K562 (cell line): ENCODE measurements around the gene ALDH3B2. TPM values are rescaled to one million over a fixed set of nuclear protein-coding genes. Genes with fewer than 3 reads are reported as not detected.

Source experiments
- ATAC-seq: fragments of 200-7000 bp; cut with Tn5 transposase; 3 replicates; pipeline ENCODE4 v1.9.1; 2020; ENCODE audit warnings: moderate library complexity
- BruUV-seq: library from RNA; stranded (reverse); fragments of 400-500 nt; replicated peaks from 2 replicates; lab custom pipeline; 2021; lab: Mats Ljungman, UMichigan
- CTCF ChIA-PET: fragments of 300-600 bp; formaldehyde crosslinking; extraction: SDS; loops from one replicate; lab custom pipeline; 2021; ENCODE audit warnings: low intra/inter-chr PET ratio; lab: Yijun Ruan, JAX
- POLR2A ChIA-PET: fragments of 300-600, 350-650 bp; sonication (Branson Sonifier 250); formaldehyde crosslinking; extraction: SDS; loops from one replicate; lab custom pipeline; 2021; ENCODE audit warnings: antibody characterized with exemption, inconsistent platforms; lab: Yijun Ruan, JAX
- DNase-seq, 4 experiments: peaks; one replicate each; pipeline versions ENCODE4 v3.0.0 to v3.0.0-alpha.2; 2011 to 2018; ENCODE audit warnings: low spot score in 3 of 4, mixed read lengths in 3 of 4; ENCODE audit errors: extremely low read depth in 1 of 4
- FAIRE-seq: peaks from 2 replicates; lab custom pipeline; 2011; peaks lifted over from hg19 to GRCh38; lab: Jason Lieb, UNC
- H2AFZ ChIP-seq: 2 replicates; pipeline ENCODE4 v1.6.0; 2011; ENCODE audit warnings: low read depth, low read length, control low read depth, inconsistent platforms
- H3K27ac ChIP-seq: fragments of 200-600 bp; 3 replicates; pipeline ENCODE4 v1.8.0; 2011; ENCODE audit warnings: low read depth, mild to moderate bottlenecking, control low read depth, inconsistent platforms, low read length, moderate library complexity, mixed read lengths; ENCODE audit errors: extremely low read depth
- H3K27me3 ChIP-seq, 2 experiments: fragments of 300-600 bp in 1 of 2; 2 replicates in 1 of 2; 3 replicates in 1 of 2; pipeline versions ENCODE4 v1.6.0 to v1.8.0; 2011; ENCODE audit warnings: inconsistent platforms in 2 of 2, low read length in 2 of 2, mild to moderate bottlenecking in 1 of 2, mixed read lengths in 1 of 2, moderate library complexity in 1 of 2; ENCODE audit not compliant: control insufficient read depth in 2 of 2, insufficient read depth in 2 of 2
- H3K36me3 ChIP-seq: fragments of 300-600 bp; 3 replicates; pipeline ENCODE4 v1.8.0; 2011; ENCODE audit warnings: mild to moderate bottlenecking, low read length, inconsistent platforms; ENCODE audit not compliant: control insufficient read depth, insufficient read depth
- H3K4me1 ChIP-seq, 2 experiments: fragments of 200-600 bp in 1 of 2; replicated peaks in 1 of 2; 2 replicates in 1 of 2; 3 replicates in 1 of 2; pipeline versions ENCODE4 v1.5.1 to v1.8.0; 2011; ENCODE audit warnings: inconsistent platforms in 2 of 2, low read length in 2 of 2, mild to moderate bottlenecking in 1 of 2, mixed read lengths in 1 of 2, moderate library complexity in 1 of 2; ENCODE audit not compliant: control insufficient read depth in 2 of 2, insufficient read depth in 2 of 2
- H3K4me2 ChIP-seq: 2 replicates; pipeline ENCODE4 v1.6.1; 2011; ENCODE audit warnings: low read length, control low read depth, inconsistent platforms, mixed read lengths; ENCODE audit not compliant: insufficient read depth
- H3K4me3 ChIP-seq: fragments of 200-600 bp; sonication (generic), shearing (Covaris generic); 2 replicates; pipeline ENCODE4 v1.5.1; 2016; ENCODE audit warnings: control low read depth, inconsistent platforms
- H3K79me2 ChIP-seq: fragments of 200-600 bp; 3 replicates; pipeline ENCODE4 v1.8.0; 2011; ENCODE audit warnings: low read length, inconsistent platforms; ENCODE audit not compliant: control insufficient read depth, insufficient read depth
- H3K9ac ChIP-seq, 2 experiments: 2 replicates each; pipeline versions ENCODE4 v1.6.0 to v1.6.1; 2011; ENCODE audit warnings: low read depth in 2 of 2, low read length in 2 of 2, control low read depth in 1 of 2, inconsistent platforms in 1 of 2, mild to moderate bottlenecking in 1 of 2, mixed read lengths in 1 of 2; ENCODE audit not compliant: insufficient read depth in 1 of 2
- H3K9me1 ChIP-seq: one replicate; pipeline ENCODE4 v1.6.0; 2011; ENCODE audit warnings: inconsistent platforms, mild to moderate bottlenecking, low read length, moderate library complexity; ENCODE audit not compliant: control insufficient read depth, insufficient read depth
- H3K9me3 ChIP-seq: replicated peaks from 2 replicates; pipeline ENCODE4 v1.5.1; 2011; ENCODE audit warnings: low read depth, low read length, inconsistent platforms; ENCODE audit not compliant: control insufficient read depth, insufficient read depth
- H4K20me1 ChIP-seq: replicated peaks from 2 replicates; pipeline ENCODE4 v1.6.1; 2011; ENCODE audit warnings: low read length, inconsistent platforms, mixed read lengths; ENCODE audit not compliant: control insufficient read depth, insufficient read depth
- HCFC1 ChIP-seq: IDR thresholded peaks from 2 replicates; pipeline ENCODE4 v1.6.1; 2012; ENCODE audit warnings: low read depth, low read length, improper control_type of control experiment
- HDAC2 ChIP-seq: fragments of 450-650 bp; IDR thresholded peaks from 2 replicates; pipeline ENCODE4 v1.6.1; 2016; ENCODE audit warnings: mild to moderate bottlenecking
- JUND ChIP-seq, 2 experiments: IDR thresholded peaks; 2 replicates in 1 of 2; 3 replicates in 1 of 2; pipeline ENCODE4 v1.6.1; 2011; ENCODE audit warnings: borderline replicate concordance in 2 of 2, low read depth in 2 of 2, low read length in 2 of 2, improper control_type of control experiment in 1 of 2, missing biosample characterization in 1 of 2, missing genetic modification characterization in 1 of 2, missing genetic modification reagents in 1 of 2
- MIER1 ChIP-seq: fragments of 450-650 bp; IDR thresholded peaks from 2 replicates; pipeline ENCODE4 v1.6.1; 2016; ENCODE audit warnings: antibody characterized with exemption, mild to moderate bottlenecking, low read depth
- PRMT5 ChIP-seq: sonication (generic); formaldehyde crosslinking; IDR thresholded peaks from 2 replicates; pipeline ENCODE4 v1.5.0; 2020; ENCODE audit warnings: missing genetic modification reagents
- SAP30 ChIP-seq: fragments of 200-600 bp; sonication (generic); IDR thresholded peaks from 2 replicates; pipeline ENCODE4 v1.6.1; 2012; ENCODE audit warnings: borderline replicate concordance, low read depth, mild to moderate bottlenecking, moderate library complexity, low read length, control low read depth, inconsistent platforms; ENCODE audit not compliant: insufficient read depth, poor library complexity, severe bottlenecking
- TAF1 ChIP-seq: IDR thresholded peaks from 2 replicates; pipeline ENCODE4 v1.6.1; 2011; ENCODE audit warnings: mild to moderate bottlenecking, low read length, moderate library complexity; ENCODE audit not compliant: insufficient read depth, control insufficient read depth, severe bottlenecking; ENCODE audit errors: extremely low read depth
- ZNF830 ChIP-seq: fragments of 250-450 bp; sonication (Bioruptor Pico); IDR thresholded peaks from 2 replicates; pipeline ENCODE4 v1.5.0; 2021; ENCODE audit warnings: mild to moderate bottlenecking
- WGBS: fragments of 100-300 bp; shearing (Covaris generic); methylation state at CpG from one replicate; pipeline ENCODE4 v1.1.6; 2016; ENCODE audit warnings: low coverage, mixed read lengths; ENCODE audit not compliant: insufficient coverage; ENCODE audit errors: missing lambda C conversion rate; 5-methylcytosine and 5-hydroxymethylcytosine counted together
- in situ Hi-C: fragments of 300-500 bp; cut with MboI; formaldehyde crosslinking; loops from 4 replicates; pipeline ENCODE4 v1.15.0; 2018; ENCODE audit warnings: inconsistent platforms, mixed read lengths
- intact Hi-C: fragments of 100-400 bp; cut with micrococcal nuclease; formaldehyde crosslinking; loops from 2 replicates; pipeline ENCODE4 v1.14.2; 2022
- polyA plus RNA-seq, 8 experiments: library from polyadenylated mRNA; depleted of rRNA in 4 of 8; stranded (reverse) in 5 of 8; unstranded in 3 of 8; fragments of >200 nt; fragmentation: Nextera tagmentation in 2 of 8; fragmentation: Illumina TruSeq in 1 of 8; extraction: Ambion mirVana in 2 of 8; extraction: Trizol in 1 of 8; gene quantifications; 2 replicates each; pipeline versions ENCODE4 v1.2.1 to v1.2.3, GENCODE V29; 2011 to 2014; ENCODE audit warnings: inconsistent platforms in 1 of 8, missing spikeins in 1 of 8
- total RNA-seq, 7 experiments: library from RNA; depleted of rRNA in 6 of 7; stranded (reverse); fragments of >200 nt in 6 of 7; fragmentation: Illumina TruSeq in 2 of 7; extraction: Trizol in 2 of 7; gene quantifications; 2 replicates each; pipeline versions ENCODE4 v1.2.1 to v1.2.3, GENCODE V29; 2011 to 2021; ENCODE audit warnings: low replicate concordance in 1 of 7
- TF ChIP-seq, protein P1 (sequence below): sonication (generic); formaldehyde crosslinking; IDR thresholded peaks from 2 replicates; pipeline ENCODE4 v1.8.0; 2022; ENCODE audit warnings: mild to moderate bottlenecking, missing genetic modification reagents
- TF ChIP-seq, protein P2 (sequence below): fragments of 450-650 bp; IDR thresholded peaks from 2 replicates; pipeline ENCODE4 v1.6.1; 2017; ENCODE audit warnings: mild to moderate bottlenecking, moderate library complexity
- TF ChIP-seq, protein P3 (sequence below): sonication (generic); formaldehyde crosslinking; IDR thresholded peaks from 2 replicates; pipeline ENCODE4 v1.4.0; 2020; ENCODE audit warnings: mild to moderate bottlenecking, missing genetic modification reagents

Gene ALDH3B2
- total and polyA plus RNA-seq, 9 of the 15 experiments (the other 6 are each of a cell fraction or from before 2014, with no cell fraction given) = not detected

GRCh38 chr11:67670316-67671210 is 3.9 kb downstream of the ALDH3B2 start:
- no peaks in the 10 kb centered on the region for H3K9me1 ChIP-seq
- no peak overlapping the region for H3K9ac ChIP-seq
- H3K36me3 ChIP-seq = no peaks in the 10 kb centered on the region
- FAIRE-seq (no peak), ATAC-seq (no peak), DNase-seq (no peak)
- no peak overlapping the region for H2AFZ ChIP-seq
- ChIA-PET CTCF (no interaction called here), POLR2A (interaction anchor here (1.0 kb wide), 1 partner anchor 22 kb away, joined by 3 read pairs; no protein-coding TSS in a partner anchor)
- no peaks in the 10 kb centered on the region for H3K79me2 ChIP-seq
- in situ Hi-C loops = no loop called here
- H3K4me2 ChIP-seq = no peak overlapping the region
- H3K9me3 ChIP-seq = 0 out of 2 replicates have a peak, but pooled peaks cover 1% of the 10 kb centered on the region
- no peak overlapping the region for H3K4me3 ChIP-seq
- peaks cover 0 to 18% of the 10 kb centered on the region in 2 experiments; a peak in 1 of 5 replicates for H3K4me1 ChIP-seq
- intact Hi-C loops = no loop called here
- H3K27ac ChIP-seq = no peak overlapping the region
- H3K27me3 ChIP-seq = peaks cover 26 to 39% of the 10 kb centered on the region in 2 experiments; a peak in 4 of 5 replicates
- no TSS peak for BruUV-seq
- WGBS = 4% methylated on average over 22 of the region's 23 CpGs
- TF ChIP-seq JUND (IDR thresholded peaks at IDR 0.05; ENCODE audit: borderline replicate concordance, low read depth, low read length) (no peak), JUND (tag; IDR thresholded peaks at IDR 0.05; ENCODE audit: borderline replicate concordance, low read depth, low read length) (no peak), SAP30 (no peak), HCFC1 (no peak), ZNF830 (CRISPR knock-in tag) (no peak), PRMT5 (CRISPR knock-in tag) (no peak), HDAC2 (no peak), MIER1 (no peak), TAF1 (no peak)
- TF ChIP-seq, protein P1, sequence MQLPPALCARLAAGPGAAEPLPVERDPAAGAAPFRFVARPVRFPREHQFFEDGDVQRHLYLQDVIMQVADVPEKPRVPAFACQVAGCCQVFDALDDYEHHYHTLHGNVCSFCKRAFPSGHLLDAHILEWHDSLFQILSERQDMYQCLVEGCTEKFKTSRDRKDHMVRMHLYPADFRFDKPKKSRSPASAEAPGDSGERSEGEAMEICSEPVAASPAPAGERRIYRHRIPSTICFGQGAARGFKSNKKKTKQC (CRISPR knock-in tag) = no peak
- TF ChIP-seq, protein P2, sequence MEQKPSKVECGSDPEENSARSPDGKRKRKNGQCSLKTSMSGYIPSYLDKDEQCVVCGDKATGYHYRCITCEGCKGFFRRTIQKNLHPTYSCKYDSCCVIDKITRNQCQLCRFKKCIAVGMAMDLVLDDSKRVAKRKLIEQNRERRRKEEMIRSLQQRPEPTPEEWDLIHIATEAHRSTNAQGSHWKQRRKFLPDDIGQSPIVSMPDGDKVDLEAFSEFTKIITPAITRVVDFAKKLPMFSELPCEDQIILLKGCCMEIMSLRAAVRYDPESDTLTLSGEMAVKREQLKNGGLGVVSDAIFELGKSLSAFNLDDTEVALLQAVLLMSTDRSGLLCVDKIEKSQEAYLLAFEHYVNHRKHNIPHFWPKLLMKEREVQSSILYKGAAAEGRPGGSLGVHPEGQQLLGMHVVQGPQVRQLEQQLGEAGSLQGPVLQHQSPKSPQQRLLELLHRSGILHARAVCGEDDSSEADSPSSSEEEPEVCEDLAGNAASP = no peak
- TF ChIP-seq, protein P3, sequence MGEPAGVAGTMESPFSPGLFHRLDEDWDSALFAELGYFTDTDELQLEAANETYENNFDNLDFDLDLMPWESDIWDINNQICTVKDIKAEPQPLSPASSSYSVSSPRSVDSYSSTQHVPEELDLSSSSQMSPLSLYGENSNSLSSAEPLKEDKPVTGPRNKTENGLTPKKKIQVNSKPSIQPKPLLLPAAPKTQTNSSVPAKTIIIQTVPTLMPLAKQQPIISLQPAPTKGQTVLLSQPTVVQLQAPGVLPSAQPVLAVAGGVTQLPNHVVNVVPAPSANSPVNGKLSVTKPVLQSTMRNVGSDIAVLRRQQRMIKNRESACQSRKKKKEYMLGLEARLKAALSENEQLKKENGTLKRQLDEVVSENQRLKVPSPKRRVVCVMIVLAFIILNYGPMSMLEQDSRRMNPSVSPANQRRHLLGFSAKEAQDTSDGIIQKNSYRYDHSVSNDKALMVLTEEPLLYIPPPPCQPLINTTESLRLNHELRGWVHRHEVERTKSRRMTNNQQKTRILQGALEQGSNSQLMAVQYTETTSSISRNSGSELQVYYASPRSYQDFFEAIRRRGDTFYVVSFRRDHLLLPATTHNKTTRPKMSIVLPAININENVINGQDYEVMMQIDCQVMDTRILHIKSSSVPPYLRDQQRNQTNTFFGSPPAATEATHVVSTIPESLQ (CRISPR knock-in tag) = no peak
- peaks cover 4% of the 10 kb centered on the region; the same call in 1 of the 2 replicates for H4K20me1 ChIP-seq
